ENCODE measurements around the gene FFAR2. TPM values are rescaled to one million over a fixed set of nuclear protein-coding genes. Genes with fewer than 3 reads are reported as not detected.
"Not testable (repeated sequence)": the region's sequence is repeated elsewhere in the genome, so short reads cannot be mapped to it uniquely, and the experiment has no call there.

FFAR2 gene
- not detected in 2 replicates for total RNA-seq

DNA sequence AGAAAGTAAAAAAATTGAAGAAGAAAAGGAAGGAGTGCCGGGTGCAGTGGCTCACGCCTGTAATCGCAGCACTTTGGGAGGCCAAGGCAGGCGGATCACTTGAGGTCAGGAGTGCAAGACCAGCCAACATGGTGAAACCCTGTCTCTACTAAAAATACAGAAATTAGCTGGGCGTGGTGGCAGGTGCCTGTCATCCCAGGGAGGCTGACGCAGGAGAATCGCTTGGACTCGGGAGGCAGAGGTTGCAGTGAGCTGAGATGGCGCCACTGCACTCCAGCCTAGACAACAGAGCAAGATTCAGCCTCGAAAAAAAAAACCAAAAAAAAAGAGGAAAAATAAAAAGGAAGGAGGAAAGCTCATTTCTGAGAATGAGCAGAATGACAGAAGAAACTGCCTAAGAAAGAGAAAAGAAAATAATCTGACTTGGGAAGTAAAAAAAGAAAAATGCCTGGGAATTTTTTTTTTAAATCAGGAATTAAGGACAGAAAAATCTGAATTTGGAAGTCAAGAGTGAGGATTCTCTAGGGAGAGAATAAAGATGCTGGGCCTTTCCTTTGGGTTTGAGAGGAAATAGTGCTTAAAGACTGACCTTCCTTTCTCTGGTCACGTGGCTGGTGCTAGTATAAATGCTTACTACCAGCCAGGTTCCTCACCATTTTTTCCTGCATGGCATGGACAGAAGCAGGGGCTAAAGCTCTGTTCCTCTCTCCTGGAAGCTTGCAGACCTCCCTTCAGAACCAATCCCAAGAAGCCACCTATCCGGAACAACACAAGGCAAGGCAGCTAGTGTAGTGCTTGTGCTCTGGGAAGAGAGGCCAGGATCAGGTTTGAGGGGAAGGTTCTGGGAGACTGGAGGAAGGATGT is at the start of gene FFAR2:
Gene FFAR2, plus strand, starts transcription at position 652 of the 864 bp plus-strand sequence. CDS start 1,458 bp downstream, outside the sequence.
- H3K27me3 ChIP-seq (ENCODE audit: control insufficient read depth, insufficient read depth, low read length): peaks cover 4% of the 10 kb centered on the region
- H3K36me3 ChIP-seq (ENCODE audit: control insufficient read depth, insufficient read depth, low read length): no peaks in the 10 kb centered on the region
- TF ChIP-seq, protein P1, sequence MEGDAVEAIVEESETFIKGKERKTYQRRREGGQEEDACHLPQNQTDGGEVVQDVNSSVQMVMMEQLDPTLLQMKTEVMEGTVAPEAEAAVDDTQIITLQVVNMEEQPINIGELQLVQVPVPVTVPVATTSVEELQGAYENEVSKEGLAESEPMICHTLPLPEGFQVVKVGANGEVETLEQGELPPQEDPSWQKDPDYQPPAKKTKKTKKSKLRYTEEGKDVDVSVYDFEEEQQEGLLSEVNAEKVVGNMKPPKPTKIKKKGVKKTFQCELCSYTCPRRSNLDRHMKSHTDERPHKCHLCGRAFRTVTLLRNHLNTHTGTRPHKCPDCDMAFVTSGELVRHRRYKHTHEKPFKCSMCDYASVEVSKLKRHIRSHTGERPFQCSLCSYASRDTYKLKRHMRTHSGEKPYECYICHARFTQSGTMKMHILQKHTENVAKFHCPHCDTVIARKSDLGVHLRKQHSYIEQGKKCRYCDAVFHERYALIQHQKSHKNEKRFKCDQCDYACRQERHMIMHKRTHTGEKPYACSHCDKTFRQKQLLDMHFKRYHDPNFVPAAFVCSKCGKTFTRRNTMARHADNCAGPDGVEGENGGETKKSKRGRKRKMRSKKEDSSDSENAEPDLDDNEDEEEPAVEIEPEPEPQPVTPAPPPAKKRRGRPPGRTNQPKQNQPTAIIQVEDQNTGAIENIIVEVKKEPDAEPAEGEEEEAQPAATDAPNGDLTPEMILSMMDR (IDR thresholded peaks at IDR 0.05; ENCODE audit: insufficient read depth, low read length, poor library complexity, severe bottlenecking): no peak
- no peak within 1 kb of the TSS for H3K4me3 ChIP-seq (ENCODE audit: low read depth, low read length)
- no peak for DNase-seq (ENCODE audit: low read depth)

DNA sequence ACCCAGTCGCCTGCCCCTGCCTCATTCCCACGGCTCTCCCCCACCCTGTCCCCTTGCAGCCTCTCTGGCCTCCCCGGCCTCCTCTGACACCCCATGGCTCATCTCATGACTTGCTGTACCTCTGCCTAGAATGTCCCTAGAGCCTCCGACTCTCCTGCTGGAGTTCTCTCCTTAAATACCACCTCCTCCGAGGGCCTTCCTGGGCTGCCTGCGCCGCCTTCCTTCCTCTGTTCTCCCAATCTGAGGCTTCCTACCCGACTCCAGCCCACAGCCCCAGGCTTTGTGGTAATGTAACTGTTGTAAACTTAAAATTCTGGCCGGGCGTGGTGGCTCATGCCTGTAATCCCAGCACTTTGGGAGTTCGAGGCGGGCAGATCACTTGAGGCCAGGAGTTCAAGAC is 49.5 kb upstream of the FFAR2 start:
- DNase-seq (ENCODE audit: low read depth): no peak
- Histone ChIP-seq H3K4me3 (ENCODE audit: low read depth, low read length) (no peak overlapping the region), H3K36me3 (ENCODE audit: control insufficient read depth, insufficient read depth, low read length) (no peaks in the 10 kb centered on the region), H3K27me3 (ENCODE audit: control insufficient read depth, insufficient read depth, low read length) (no peaks in the 10 kb centered on the region)
- TF ChIP-seq, protein P1 (IDR thresholded peaks at IDR 0.05; ENCODE audit: insufficient read depth, low read length, poor library complexity, severe bottlenecking): no peak

DNA sequence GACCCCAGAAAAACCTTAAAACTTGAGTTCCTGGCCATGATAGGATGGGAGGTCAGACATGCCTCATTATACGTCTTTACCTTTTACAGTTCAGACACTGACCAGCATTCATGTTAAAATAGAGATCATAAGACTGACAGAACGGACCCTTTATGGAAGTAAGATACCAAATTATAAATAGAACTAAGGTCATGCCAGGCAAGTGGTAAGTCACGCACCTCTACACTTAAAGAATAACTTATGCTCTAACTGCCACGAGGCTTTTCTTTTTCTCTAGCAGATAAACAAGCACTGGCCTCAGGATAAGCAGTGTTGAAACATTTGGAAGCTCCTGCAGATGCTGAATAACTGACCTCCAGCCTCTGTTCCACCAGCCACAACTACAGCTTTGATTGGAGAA is 48.8 kb upstream of the FFAR2 start:
- no peak overlapping the region for H3K4me3 ChIP-seq (ENCODE audit: low read depth, low read length)
- DNase-seq (ENCODE audit: low read depth): no peak
- no peaks in the 10 kb centered on the region for H3K27me3 ChIP-seq (ENCODE audit: control insufficient read depth, insufficient read depth, low read length)
- H3K36me3 ChIP-seq (ENCODE audit: control insufficient read depth, insufficient read depth, low read length): no peaks in the 10 kb centered on the region
- TF ChIP-seq, protein P1 (IDR thresholded peaks at IDR 0.05; ENCODE audit: insufficient read depth, low read length, poor library complexity, severe bottlenecking): no peak

DNA sequence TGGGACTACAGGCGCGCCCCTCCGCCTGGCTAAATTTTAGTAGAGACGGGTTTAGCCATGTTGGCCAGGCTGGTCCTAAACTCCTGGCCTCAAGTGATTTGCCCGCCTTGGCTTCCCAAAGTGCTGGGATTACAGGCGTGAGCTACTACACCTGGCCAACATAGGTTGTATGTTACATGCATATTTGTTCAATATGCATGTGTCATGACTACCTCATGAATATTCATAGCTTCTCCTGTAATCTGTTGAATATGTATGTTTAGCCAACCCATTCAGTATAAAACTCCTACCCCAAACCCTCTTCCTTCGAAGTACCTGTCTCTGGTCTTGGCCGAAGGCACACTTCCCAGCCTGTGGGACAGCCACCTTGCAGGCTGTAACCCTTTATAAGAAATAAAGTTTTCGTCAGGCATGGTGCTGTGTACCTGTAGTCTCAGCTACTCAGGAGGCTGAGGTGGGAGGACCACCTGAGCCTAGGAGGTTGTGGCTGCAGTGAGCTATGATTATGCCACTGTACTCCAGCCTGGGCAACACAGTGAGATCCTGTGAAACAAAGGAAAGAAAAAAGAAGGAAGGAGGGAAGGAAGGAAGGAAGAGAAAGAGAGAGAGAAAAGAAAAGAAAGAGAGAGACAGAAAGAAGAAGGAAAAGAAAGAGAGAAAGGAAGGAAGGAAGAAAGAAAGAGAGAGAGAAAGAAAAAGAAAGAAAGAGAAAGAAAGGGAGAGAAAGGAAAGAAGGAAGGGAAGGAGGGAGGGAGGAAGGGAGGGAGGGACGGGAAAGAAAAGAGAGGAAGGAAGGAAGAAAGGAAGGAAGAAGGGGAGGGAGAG is 47.9 kb upstream of the FFAR2 start:
- no peaks in the 10 kb centered on the region for H3K27me3 ChIP-seq (ENCODE audit: control insufficient read depth, insufficient read depth, low read length)
- TF ChIP-seq, protein P1 (IDR thresholded peaks at IDR 0.05; ENCODE audit: insufficient read depth, low read length, poor library complexity, severe bottlenecking): no peak
- H3K36me3 ChIP-seq (ENCODE audit: control insufficient read depth, insufficient read depth, low read length): no peaks in the 10 kb centered on the region
- no peak for DNase-seq (ENCODE audit: low read depth)
- H3K4me3 ChIP-seq (ENCODE audit: low read depth, low read length): no peak overlapping the region

DNA sequence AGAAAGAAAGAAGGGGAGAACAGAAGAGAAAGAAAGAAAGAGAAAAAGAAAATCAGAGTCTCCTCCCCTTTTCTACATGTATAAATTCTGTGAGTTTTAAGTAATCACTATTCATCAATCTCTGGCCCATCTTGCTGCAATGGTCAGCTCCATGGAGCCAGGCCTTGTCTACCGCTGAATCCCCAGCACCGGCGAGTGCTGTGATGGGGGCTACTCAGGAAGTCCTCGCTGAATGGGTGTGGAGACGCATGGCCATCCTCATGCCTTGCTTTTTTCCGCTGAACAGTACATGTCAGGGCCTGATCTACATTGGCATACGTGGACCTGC is 47.3 kb upstream of the FFAR2 start:
- Histone ChIP-seq H3K36me3 (ENCODE audit: control insufficient read depth, insufficient read depth, low read length) (no peaks in the 10 kb centered on the region), H3K4me3 (ENCODE audit: low read depth, low read length) (no peak overlapping the region), H3K27me3 (ENCODE audit: control insufficient read depth, insufficient read depth, low read length) (no peaks in the 10 kb centered on the region)
- TF ChIP-seq, protein P1 (IDR thresholded peaks at IDR 0.05; ENCODE audit: insufficient read depth, low read length, poor library complexity, severe bottlenecking): no peak
- no peak for DNase-seq (ENCODE audit: low read depth)

DNA sequence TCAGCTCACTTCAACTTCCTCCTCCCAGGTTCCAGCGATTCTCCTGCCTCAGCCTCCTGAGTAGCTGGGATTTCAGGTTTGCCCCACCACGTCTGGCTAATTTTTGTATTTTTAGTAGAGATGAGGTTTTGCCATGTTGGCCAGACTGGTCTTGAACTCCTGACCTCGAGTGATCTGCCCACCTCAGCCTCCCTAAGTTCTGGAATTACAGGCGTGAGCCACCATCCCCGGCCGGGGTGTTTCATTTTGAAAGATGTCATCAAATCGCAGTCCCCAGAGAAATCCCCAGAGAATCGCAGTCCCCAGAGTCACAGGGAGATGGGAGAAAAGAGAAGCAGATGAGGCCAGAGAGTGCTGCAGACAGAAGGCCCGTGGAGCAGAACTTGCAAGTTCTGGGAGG is 46.6 kb upstream of the FFAR2 start:
- not testable (repeated sequence) for DNase-seq (ENCODE audit: low read depth); H3K36me3 ChIP-seq (ENCODE audit: control insufficient read depth, insufficient read depth, low read length); H3K27me3 ChIP-seq (ENCODE audit: control insufficient read depth, insufficient read depth, low read length); H3K4me3 ChIP-seq (ENCODE audit: low read depth, low read length)

All from kidney epithelial cell (primary cell).